ENCODE results near the gene KIR2DL1.
A peak's percentile ranks its signal among the peaks of the same experiment; 100 is the strongest.

Gene KIR2DL1

GRCh38 chr19:54792814-54793213 lies 23.2 kb downstream of the KIR2DL1 start:
- peak overlapping the region; percentile 9; the same call in 1 of the 2 replicates for H3K9ac ChIP-seq (ENCODE audit: low read length)
- no peaks in the 10 kb centered on the region for H3K9me3 ChIP-seq (ENCODE audit: insufficient read depth, low read length)
- H2AFZ ChIP-seq (ENCODE audit: low read depth, low read length), result peak overlapping the region; percentile 87
- H3K4me3 ChIP-seq (ENCODE audit: low read length), result peak overlapping the region; percentile 75
- no peaks in the 10 kb centered on the region for H4K20me1 ChIP-seq (ENCODE audit: insufficient read depth, low read length)
- H3K4me2 ChIP-seq (ENCODE audit: low read length), result peak overlapping the region; percentile 79
- peaks cover 10% of the 10 kb centered on the region; the same call in 1 of the 2 replicates for H3K4me1 ChIP-seq (ENCODE audit: low read length)
- H3K27ac ChIP-seq (ENCODE audit: low read length), result no peak overlapping the region
- no peaks in the 10 kb centered on the region for H3K36me3 ChIP-seq (replicated peaks; ENCODE audit: low read depth, low read length)
- H3K79me2 ChIP-seq (ENCODE audit: low read length), result no peaks in the 10 kb centered on the region
- TF ChIP-seq CTCF (IDR thresholded peaks at IDR 0.05; ENCODE audit: low read depth, low read length) (no peak), EZH2phosphoT487 (IDR thresholded peaks at IDR 0.05; ENCODE audit: low read depth) (no peak)
- H3K27me3 ChIP-seq (ENCODE audit: low read depth, low read length), result peaks cover 41% of the 10 kb centered on the region

GRCh38 chr19:54795758-54796157 lies 26.2 kb downstream of the KIR2DL1 start:
- H3K4me1 ChIP-seq (ENCODE audit: low read length), result peaks cover 10% of the 10 kb centered on the region; the same call in 1 of the 2 replicates
- TF ChIP-seq CTCF (IDR thresholded peaks at IDR 0.05; ENCODE audit: low read depth, low read length) (no peak), EZH2phosphoT487 (IDR thresholded peaks at IDR 0.05; ENCODE audit: low read depth) (no peak)
- no peak overlapping the region for H3K4me3 ChIP-seq (ENCODE audit: low read length)
- H3K36me3 ChIP-seq (replicated peaks; ENCODE audit: low read depth, low read length), result no peaks in the 10 kb centered on the region
- H4K20me1 ChIP-seq (ENCODE audit: insufficient read depth, low read length), result no peaks in the 10 kb centered on the region
- H2AFZ ChIP-seq (ENCODE audit: low read depth, low read length), result no peak overlapping the region
- H3K27ac ChIP-seq (ENCODE audit: low read length), result no peak overlapping the region
- no peaks in the 10 kb centered on the region for H3K79me2 ChIP-seq (ENCODE audit: low read length)
- no peaks in the 10 kb centered on the region for H3K9me3 ChIP-seq (ENCODE audit: insufficient read depth, low read length)
- no peak overlapping the region for H3K4me2 ChIP-seq (ENCODE audit: low read length)
- H3K27me3 ChIP-seq (ENCODE audit: low read depth, low read length), result peaks cover 61% of the 10 kb centered on the region
- no peak overlapping the region for H3K9ac ChIP-seq (ENCODE audit: low read length)

- no peaks in the 10 kb centered on the region for H3K4me1 ChIP-seq (ENCODE audit: low read length)
- H2AFZ ChIP-seq (ENCODE audit: low read depth, low read length), result no peak within 1 kb of the TSS
- no peak within 1 kb of the TSS for H3K9ac ChIP-seq (ENCODE audit: low read length)
- H3K79me2 ChIP-seq (ENCODE audit: low read length), result no peaks in the 10 kb centered on the region
- H3K27ac ChIP-seq (ENCODE audit: low read length), result no peak within 1 kb of the TSS
- no peaks in the 10 kb centered on the region for H4K20me1 ChIP-seq (ENCODE audit: insufficient read depth, low read length)
- no peaks in the 10 kb centered on the region for H3K36me3 ChIP-seq (replicated peaks; ENCODE audit: low read depth, low read length)
- no peak within 1 kb of the TSS for H3K4me2 ChIP-seq (ENCODE audit: low read length)
- no peaks in the 10 kb centered on the region for H3K9me3 ChIP-seq (ENCODE audit: insufficient read depth, low read length)
- no peak within 1 kb of the TSS for H3K4me3 ChIP-seq (ENCODE audit: low read length)
- H3K27me3 ChIP-seq (ENCODE audit: low read depth, low read length), result peaks cover 58% of the 10 kb centered on the region
- TF ChIP-seq EZH2phosphoT487 (IDR thresholded peaks at IDR 0.05; ENCODE audit: low read depth), result no peak
- TF ChIP-seq CTCF (IDR thresholded peaks at IDR 0.05; ENCODE audit: low read depth, low read length), result no peak
Measured at GRCh38 chr19:54803410-54803809, 33.8 kb downstream of the KIR2DL1 start, which contains the start of gene KIR2DL4. TSS of gene KIR2DL4 (plus strand) at chr19:54803610. CDS start at chr19:54803652, 42 bp downstream.

GRCh38 chr19:54804101-54804500 lies 34.5 kb downstream of the KIR2DL1 start:
- H3K9me3 ChIP-seq (ENCODE audit: insufficient read depth, low read length), result no peaks in the 10 kb centered on the region

More at GRCh38 chr19:54804101-54804500, 34.5 kb downstream of the KIR2DL1 start:
- Histone ChIP-seq H3K4me3 (ENCODE audit: low read length) (no peak overlapping the region), H3K4me2 (ENCODE audit: low read length) (no peak overlapping the region), H3K4me1 (ENCODE audit: low read length) (no peaks in the 10 kb centered on the region), H3K36me3 (replicated peaks; ENCODE audit: low read depth, low read length) (no peaks in the 10 kb centered on the region), H4K20me1 (ENCODE audit: insufficient read depth, low read length) (no peaks in the 10 kb centered on the region), H3K9ac (ENCODE audit: low read length) (no peak overlapping the region), H3K27me3 (ENCODE audit: low read depth, low read length) (peaks cover 57% of the 10 kb centered on the region), H3K79me2 (ENCODE audit: low read length) (no peaks in the 10 kb centered on the region), H3K27ac (ENCODE audit: low read length) (no peak overlapping the region), H2AFZ (ENCODE audit: low read depth, low read length) (no peak overlapping the region)
- TF ChIP-seq CTCF (IDR thresholded peaks at IDR 0.05; ENCODE audit: low read depth, low read length), result no peak
- no peak for TF ChIP-seq EZH2phosphoT487 (IDR thresholded peaks at IDR 0.05; ENCODE audit: low read depth)

All from OCI-LY3 (cell line).